Coronary artery (tissue), 2 donors: ENCODE measurements around the gene MLX.

Experiments used
- DNase-seq: peaks from one replicate; pipeline ENCODE4 v3.0.0-alpha.2; 2017; ENCODE audit warnings: low spot score
- H3K27ac ChIP-seq, 2 donors: fragments of 200-600 bp; sonication (generic); one replicate each; pipeline ENCODE4 v1.5.1; 2016 to 2019
- H3K4me3 ChIP-seq: fragments of 200-600 bp; sonication (generic); 2 replicates; pipeline ENCODE4 v1.5.1; 2016; ENCODE audit warnings: mild to moderate bottlenecking, moderate library complexity
- CTCF ChIP-seq: fragments of 200-600 bp; sonication (generic); IDR thresholded peaks from one replicate; pipeline ENCODE4 v1.5.1; 2019; ENCODE audit warnings: antibody characterized with exemption

Gene MLX

DNA sequence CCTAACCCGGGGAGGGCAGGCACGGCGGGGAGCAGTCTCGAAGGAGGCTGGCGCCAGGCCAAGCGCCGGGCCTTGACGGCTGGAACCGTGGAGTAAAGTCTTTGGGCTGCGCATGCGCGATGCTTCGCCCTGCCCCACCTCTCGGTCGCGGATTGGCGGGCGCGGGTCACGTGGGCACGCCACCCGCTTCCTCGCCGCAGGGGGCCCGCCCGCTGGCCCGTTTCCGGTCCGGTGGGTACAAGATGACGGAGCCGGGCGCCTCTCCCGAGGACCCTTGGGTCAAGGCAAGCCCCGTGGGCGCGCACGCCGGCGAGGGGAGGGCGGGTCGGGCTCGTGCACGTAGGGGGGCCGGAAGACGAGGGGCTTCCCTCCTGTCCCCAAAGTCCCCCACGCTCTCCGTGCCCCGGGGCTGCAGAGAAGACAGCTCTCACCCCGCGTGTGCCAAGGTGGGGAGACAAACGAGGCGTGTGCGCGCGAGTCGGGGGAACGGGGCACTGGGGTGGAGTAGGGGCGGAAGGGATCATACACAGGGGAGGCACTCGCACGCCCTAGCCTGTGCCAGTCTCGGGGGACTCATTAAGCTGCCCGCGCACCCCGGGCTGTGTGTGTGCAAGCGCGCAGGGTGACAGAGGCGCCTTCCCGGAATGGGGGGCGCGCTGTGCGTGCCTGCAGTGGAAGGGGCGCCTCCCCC, at the start of gene MLX:
Gene MLX (plus strand): TSS at position 218 of the 691 bp plus-strand sequence. CDS start 25 bp downstream, at position 243.
- DNase-seq, result peak; percentile 96
- peak within 1 kb of the TSS; percentile 87 for H3K4me3 ChIP-seq
- H3K27ac ChIP-seq, result peak within 1 kb of the TSS; percentile 86 to 93
- no peak for TF ChIP-seq CTCF

DNA sequence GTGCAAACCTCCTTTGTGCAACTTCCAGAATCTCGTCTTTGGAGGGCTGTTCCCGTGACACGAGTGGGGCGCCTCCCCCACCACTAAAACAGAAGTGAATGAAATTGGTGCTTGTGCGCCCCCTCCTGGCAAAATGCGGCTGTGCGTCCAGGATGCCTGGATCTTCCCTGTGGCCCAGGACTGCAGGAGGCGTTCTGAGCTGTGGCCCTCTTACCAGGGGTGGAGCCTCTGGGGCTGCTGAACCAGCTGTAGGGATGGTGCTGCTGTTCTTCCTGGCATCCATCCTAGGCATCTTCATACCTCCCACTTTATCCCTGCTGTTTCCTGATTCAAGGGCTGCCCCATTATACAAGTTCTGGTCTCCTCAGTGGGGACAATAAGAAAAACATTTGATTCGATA, 49.4 kb upstream of the MLX start:
- DNase-seq, result peak; percentile 95
- Histone ChIP-seq H3K4me3 (peak overlapping the region; percentile 39), H3K27ac (peak overlapping the region; percentile 93 to 98)
- TF ChIP-seq CTCF, result peak; percentile 87

- TF ChIP-seq CTCF, result no peak
- DNase-seq, result peak; percentile 92
- Histone ChIP-seq H3K27ac (peak overlapping the region; percentile 93 to 98), H3K4me3 (peak overlapping the region; percentile 39)
Observed at GRCh38 chr17:42518046-42518754, 48.7 kb upstream of the MLX start.

GRCh38 chr17:42518755-42519545, 48.0 kb upstream of the MLX start:
- TF ChIP-seq CTCF, result no peak
- DNase-seq, result peak; percentile 76

GRCh38 chr17:42519546-42520491, 47.1 kb upstream of the MLX start:
- TF ChIP-seq CTCF, result no peak
- peak; percentile 98 for DNase-seq
- Histone ChIP-seq H3K27ac (peak overlapping the region; percentile 93 to 98), H3K4me3 (peak overlapping the region; percentile 1)

More at GRCh38 chr17:42518755-42519545, 48.0 kb upstream of the MLX start:
- peak overlapping the region; percentile 93 to 98 for H3K27ac ChIP-seq
- H3K4me3 ChIP-seq, result peak overlapping the region; percentile 1

- Histone ChIP-seq H3K4me3 (peak overlapping the region; percentile 37), H3K27ac (peak overlapping the region; percentile 93 to 98)
- peak; percentile 75 for DNase-seq
- no peak for TF ChIP-seq CTCF
Observed at GRCh38 chr17:42520540-42520951, 46.4 kb upstream of the MLX start.
